ENCODE measurements around the gene KCNH3.

KCNH3 gene

DNA sequence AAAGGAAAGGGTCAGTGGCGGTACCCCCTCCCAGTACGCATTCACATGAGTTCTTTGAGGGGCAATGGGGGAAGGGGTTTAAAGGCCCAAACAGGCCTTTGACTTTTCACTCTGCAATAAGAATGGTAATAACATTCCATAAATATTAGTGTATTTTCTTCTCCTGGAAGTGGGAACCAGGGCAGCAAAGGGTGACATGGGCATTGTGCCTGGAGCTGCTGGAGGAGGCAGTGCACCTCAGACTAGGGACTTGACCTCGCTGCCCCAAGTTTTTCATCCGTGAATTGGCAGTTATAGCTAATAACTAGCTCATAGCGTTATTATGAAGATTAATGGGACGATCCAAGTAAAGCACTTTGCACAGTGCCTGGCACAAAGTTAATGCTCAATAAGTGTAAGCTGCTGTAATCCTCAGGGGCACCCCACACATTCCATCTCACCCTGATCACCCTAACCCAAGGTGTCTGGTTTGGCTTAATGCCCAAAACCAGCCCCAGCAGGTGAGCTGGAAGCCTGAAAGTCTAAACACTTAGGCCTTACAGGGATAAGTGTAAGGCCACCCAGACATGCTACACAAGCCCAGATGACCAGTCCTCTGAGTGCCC lies 2.8 kb upstream of the KCNH3 start:
- no peak overlapping the region for H3K4me3 ChIP-seq
- no peaks in the 10 kb centered on the region for H3K9me3 ChIP-seq
- in situ Hi-C loops (cut with MboI; ENCODE audit: low sequenced_read_pairs): no loop called here
- H3K4me1 ChIP-seq: peaks cover 3% of the 10 kb centered on the region
- no peaks in the 10 kb centered on the region for H3K36me3 ChIP-seq (replicated peaks)
- H3K27me3 ChIP-seq (ENCODE audit: low read depth): peaks cover 4% of the 10 kb centered on the region; the same call in 1 of the 2 replicates
- DNase-seq (ENCODE audit: low spot score in 2 of 2): no peak

DNA sequence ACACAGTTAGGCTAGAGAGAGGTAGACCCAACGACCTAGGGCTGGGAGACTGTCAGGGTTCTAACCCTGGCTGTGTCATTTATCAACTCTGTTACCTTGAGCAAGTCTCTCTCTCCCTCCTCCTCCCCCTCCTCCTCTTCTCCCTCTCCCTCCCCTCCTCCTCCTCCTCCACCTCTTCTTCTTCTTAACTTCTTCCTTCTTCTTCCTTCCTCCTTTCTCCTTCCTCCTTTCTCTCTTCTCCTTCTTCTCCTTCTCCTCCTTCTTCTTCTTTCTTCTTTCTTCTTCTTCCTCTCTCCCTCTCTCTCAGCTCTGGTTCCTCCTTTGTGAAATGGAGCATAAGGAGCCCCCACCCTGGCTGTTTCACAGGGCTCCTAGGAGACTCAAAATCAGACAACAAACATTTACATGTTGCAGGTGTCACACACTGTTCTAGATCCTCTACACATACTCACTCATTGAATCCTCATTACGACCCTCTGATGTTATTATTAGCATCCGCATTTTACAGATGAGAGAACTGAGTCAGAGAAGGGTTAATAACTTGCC lies 2.2 kb upstream of the KCNH3 start:
- in situ Hi-C loops (cut with MboI; ENCODE audit: low sequenced_read_pairs): no loop called here
- no peaks in the 10 kb centered on the region for H3K36me3 ChIP-seq (replicated peaks)
- H3K4me1 ChIP-seq: peaks cover 3% of the 10 kb centered on the region
- H3K9me3 ChIP-seq: no peaks in the 10 kb centered on the region
- H3K27me3 ChIP-seq (ENCODE audit: low read depth): peaks cover 4% of the 10 kb centered on the region; the same call in 1 of the 2 replicates
- no peak overlapping the region for H3K4me3 ChIP-seq
- no peak for DNase-seq (ENCODE audit: low spot score in 2 of 2)

DNA sequence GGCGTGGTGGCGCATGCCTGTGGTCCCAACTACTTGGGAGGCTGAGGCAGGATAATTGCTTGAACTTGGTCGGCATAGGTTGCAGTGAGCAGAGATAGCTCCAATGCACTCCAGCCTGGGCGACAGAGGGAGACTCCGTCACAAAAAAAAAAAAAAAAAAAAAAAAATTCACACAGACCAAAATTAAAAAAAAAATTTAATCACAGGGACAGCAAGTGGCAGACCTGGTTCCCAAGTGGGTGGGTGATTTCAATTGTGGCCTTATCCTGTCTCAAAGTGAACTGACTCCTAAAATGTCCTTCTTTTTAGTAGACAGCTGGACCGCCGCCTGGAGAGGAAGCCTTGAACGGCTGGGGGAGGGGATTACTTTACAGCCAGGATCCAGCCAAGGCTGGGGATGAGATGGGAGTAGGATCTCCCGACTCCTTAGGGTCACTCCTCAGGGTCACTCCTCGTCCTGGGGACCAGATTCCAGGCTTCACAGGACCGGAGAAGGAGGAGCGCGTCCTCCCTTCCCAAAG lies 1.5 kb upstream of the KCNH3 start:
- H3K4me3 ChIP-seq: peak overlapping the region; percentile 34
- H3K9me3 ChIP-seq: no peaks in the 10 kb centered on the region
- DNase-seq (ENCODE audit: low spot score in 2 of 2): no peak
- H3K4me1 ChIP-seq: peaks cover 3% of the 10 kb centered on the region
- no peaks in the 10 kb centered on the region for H3K36me3 ChIP-seq (replicated peaks)
- H3K27me3 ChIP-seq (ENCODE audit: low read depth): peaks cover 4% of the 10 kb centered on the region; the same call in 1 of the 2 replicates
- in situ Hi-C loops (cut with MboI; ENCODE audit: low sequenced_read_pairs): no loop called here

DNA sequence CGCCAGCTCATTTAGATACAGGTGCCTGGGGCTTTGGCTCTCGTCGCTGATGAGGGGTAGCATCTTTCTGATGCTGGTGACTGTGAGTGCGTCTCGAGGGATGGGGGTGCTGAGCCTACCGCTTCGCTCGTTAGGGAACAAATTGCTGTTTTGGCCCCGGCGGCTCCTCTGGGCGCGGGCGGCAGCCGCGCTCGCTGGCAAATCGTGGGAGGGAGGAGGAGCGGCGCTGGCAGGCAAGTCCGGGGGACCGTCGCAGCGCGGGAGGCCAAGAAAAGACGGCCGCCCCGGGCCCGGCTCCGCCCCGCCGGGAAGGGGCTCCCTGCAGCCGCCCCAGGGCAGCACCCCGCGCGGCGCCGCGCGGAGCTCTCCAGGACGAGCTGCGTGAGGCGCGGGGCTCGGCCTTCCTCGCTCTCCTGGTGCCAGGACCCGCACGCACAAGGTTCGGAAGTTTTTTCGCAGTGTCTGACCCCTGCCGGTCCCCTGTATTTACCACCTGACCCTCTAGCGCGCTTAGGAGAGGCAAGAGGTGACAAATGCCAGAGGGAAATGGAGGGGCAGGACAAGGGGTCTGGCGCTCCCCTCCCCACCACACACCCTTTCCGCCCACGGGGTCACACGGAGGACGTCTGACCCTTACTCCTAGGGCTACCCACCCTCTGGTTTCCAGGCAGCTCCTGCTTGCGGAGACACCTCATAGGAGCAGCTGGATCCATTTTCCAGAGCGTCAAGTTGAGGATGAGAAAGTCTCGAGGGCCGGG lies 899 bp upstream of the KCNH3 start:
- Histone ChIP-seq H3K27me3 (ENCODE audit: low read depth) (peaks cover 4% of the 10 kb centered on the region; the same call in 1 of the 2 replicates), H3K9me3 (no peaks in the 10 kb centered on the region), H3K4me3 (peak overlapping the region; percentile 34), H3K36me3 (replicated peaks) (no peaks in the 10 kb centered on the region), H3K4me1 (peaks cover 3% of the 10 kb centered on the region)
- in situ Hi-C loops (cut with MboI; ENCODE audit: low sequenced_read_pairs): no loop called here
- peak; percentile 17 to 59 for DNase-seq (ENCODE audit: low spot score in 2 of 2)

DNA sequence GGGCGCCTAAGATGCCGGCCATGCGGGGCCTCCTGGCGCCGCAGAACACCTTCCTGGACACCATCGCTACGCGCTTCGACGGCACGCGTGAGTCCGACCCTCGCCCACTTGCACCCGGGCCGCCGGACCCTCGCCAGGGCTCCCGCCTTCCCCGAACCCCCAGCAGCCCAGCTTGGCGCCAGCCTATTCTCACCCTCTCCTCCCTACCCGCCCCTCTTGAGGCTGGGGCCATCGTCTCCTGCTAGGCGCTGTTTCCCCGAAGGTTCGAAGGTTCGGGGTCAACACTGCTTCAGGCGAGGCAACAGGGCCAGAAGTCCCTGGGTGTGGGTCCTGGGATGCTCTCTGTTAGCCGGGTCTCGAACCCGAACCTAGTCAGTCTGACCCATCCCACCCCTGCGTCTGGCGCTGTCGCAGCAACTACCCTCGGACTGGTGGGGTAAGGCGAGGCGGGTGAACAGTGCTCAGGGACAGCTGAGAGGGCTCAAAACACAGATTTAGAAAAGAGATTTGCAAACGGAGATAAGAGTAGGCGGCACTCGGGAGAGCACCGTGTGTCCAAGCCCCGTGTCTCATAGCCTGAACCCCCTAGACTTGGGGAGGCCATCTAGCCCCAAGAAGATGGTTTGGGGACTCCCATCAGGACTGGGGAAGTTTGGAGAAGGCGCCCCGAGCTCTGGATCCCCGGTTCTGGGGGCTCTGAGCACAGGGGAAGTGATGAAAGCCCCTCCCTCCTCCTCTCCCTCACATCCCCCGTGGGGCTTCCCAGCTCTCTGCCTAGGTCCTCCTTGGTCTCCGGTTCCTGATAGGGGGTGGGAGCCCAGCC lies 787 bp downstream of the KCNH3 start:
- Histone ChIP-seq H3K4me3 (peak overlapping the region; percentile 14; the same call in 1 of the 2 replicates), H3K27me3 (ENCODE audit: low read depth) (peaks cover 4% of the 10 kb centered on the region; the same call in 1 of the 2 replicates), H3K36me3 (replicated peaks) (no peaks in the 10 kb centered on the region), H3K4me1 (peaks cover 3% of the 10 kb centered on the region), H3K9me3 (no peaks in the 10 kb centered on the region)
- in situ Hi-C loops (cut with MboI; ENCODE audit: low sequenced_read_pairs): no loop called here
- DNase-seq (ENCODE audit: low spot score in 2 of 2): peak in 1 of 2 experiments; percentile 9

DNA sequence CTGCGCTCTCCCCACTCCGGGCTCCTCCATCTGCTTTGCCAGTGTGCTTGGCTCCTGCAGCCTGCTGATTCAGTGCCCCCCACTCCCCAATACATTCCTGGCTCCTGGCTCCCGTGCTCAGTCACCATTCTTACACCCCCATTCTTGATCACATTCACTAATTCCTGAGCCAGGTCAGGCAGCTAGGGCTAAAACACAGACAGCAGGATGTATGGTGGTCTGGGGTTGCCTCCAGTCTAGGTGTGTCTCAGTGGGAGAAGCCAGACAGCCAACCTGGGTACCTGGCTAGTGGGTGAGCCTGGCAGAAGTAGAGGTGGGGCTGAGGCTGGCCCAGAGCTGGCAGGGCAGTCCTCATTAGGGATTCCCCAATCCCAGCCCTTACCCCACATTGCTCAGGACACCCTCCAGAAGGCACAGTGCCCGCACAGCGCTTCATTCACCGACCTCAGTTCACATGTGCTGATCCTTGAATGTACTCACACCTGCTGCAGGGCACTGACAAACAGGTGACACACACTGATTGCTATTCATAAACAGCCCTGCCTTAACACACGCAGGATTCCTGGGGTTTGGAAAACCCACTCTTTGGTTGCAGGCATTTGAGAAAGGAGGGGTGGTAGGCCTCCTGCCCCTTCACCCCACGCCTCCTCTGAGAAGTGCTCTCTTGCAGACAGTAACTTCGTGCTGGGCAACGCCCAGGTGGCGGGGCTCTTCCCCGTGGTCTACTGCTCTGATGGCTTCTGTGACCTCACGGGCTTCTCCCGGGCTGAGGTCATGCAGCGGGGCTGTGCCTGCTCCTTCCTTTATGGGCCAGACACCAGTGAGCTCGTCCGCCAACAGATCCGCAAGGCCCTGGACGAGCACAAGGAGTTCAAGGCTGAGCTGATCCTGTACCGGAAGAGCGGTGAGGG lies 1.7 kb downstream of the KCNH3 start:
- no peak for DNase-seq (ENCODE audit: low spot score in 2 of 2)
- Histone ChIP-seq H3K9me3 (no peaks in the 10 kb centered on the region), H3K36me3 (replicated peaks) (no peaks in the 10 kb centered on the region), H3K4me1 (peaks cover 3% of the 10 kb centered on the region), H3K4me3 (no peak overlapping the region), H3K27me3 (ENCODE audit: low read depth) (peaks cover 4% of the 10 kb centered on the region; the same call in 1 of the 2 replicates)
- in situ Hi-C loops (cut with MboI; ENCODE audit: low sequenced_read_pairs): no loop called here

DNA sequence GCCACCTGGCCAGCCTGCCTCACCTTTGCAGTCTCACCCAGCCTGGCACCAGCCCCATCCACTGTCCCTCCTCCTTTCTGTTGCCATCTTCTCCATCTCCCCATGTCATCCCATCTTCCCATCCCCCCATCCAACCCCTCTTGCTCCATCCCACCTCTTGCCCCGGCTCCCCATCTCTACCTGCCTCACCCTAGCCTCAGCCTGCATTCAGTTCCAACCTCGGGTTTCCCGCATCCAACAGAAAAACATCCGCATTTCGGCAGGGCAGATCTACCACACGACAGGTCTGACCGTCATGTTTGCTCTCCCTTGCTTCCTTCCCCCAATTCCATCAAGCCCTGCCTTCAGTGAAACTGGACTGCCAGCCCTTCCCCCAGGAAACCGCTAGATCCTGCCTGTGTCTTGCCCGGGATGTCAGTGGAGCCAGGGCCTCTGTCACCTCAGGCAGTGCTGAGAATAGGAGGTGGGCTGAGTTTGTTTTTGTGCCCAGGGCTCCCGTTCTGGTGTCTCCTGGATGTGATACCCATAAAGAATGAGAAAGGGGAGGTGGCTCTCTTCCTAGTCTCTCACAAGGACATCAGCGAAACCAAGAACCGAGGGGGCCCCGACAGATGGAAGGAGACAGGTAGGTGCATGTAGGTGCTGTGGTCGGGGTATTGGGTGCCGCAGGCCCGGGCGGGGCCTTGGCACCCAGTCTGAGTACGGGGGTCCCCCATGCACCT lies 2.5 kb downstream of the KCNH3 start:
- H3K36me3 ChIP-seq (replicated peaks): no peaks in the 10 kb centered on the region
- H3K4me3 ChIP-seq: no peak overlapping the region
- peaks cover 4% of the 10 kb centered on the region; the same call in 1 of the 2 replicates for H3K27me3 ChIP-seq (ENCODE audit: low read depth)
- peaks cover 3% of the 10 kb centered on the region for H3K4me1 ChIP-seq
- in situ Hi-C loops (cut with MboI; ENCODE audit: low sequenced_read_pairs): no loop called here
- no peaks in the 10 kb centered on the region for H3K9me3 ChIP-seq
- DNase-seq (ENCODE audit: low spot score in 2 of 2): no peak

DNA sequence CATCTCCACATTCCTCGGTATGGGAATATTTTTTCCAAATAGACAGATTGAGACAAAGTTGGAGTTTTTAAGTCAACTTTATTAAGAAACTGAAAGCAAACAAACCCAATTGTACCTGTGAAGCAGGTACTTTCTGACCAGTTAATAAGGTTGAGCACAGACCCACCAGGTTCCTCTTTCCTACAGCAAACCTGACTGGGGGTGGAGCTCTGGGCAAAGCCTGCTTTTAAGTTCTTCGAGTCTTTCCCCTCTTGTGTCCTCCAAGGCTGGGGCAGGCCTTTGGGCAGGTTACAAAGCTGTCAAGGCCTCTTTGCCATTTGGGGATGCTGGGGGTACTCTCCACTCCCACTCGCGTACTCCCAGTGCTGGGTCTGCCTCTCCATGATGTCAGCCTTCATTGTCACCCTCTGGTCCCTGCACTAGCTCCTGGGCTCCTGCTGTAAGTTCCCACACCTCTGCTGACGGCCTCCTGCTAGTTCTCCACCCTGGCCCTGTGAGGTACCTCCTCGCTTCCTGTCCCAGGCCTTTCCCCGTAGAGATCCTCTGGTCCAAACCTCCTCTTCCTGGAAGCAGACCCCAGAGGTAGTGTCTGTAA lies 3.2 kb downstream of the KCNH3 start:
- H3K27me3 ChIP-seq (ENCODE audit: low read depth): peaks cover 4% of the 10 kb centered on the region; the same call in 1 of the 2 replicates
- in situ Hi-C loops (cut with MboI; ENCODE audit: low sequenced_read_pairs): no loop called here

DNA sequence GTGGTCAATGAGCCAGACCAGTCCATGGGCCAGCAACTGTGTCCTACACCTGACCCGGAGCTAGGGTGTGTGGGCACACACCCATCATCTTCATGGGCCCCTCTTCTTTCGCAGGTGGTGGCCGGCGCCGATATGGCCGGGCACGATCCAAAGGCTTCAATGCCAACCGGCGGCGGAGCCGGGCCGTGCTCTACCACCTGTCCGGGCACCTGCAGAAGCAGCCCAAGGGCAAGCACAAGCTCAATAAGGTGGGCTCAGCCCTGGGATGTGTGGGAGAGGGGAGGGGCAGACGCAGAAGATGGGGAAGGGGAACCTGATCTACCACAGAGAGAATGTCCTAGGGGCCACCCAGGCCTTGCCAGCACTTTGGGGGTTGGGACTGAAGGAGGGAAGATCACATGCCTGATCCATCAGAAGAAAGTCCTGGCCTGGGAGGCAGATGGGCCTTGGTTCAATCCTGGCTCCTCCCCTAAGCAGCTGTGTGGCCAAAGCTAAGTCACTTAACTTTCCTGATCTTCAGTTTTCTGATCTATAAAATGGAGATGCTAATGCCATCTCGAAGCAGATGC lies 3.8 kb downstream of the KCNH3 start:
- in situ Hi-C loops (cut with MboI; ENCODE audit: low sequenced_read_pairs): no loop called here
- DNase-seq (ENCODE audit: low spot score in 2 of 2): no peak
- H3K36me3 ChIP-seq (replicated peaks): no peaks in the 10 kb centered on the region
- H3K4me3 ChIP-seq: no peak overlapping the region
- H3K4me1 ChIP-seq: peaks cover 3% of the 10 kb centered on the region; the same call in 1 of the 2 replicates
- no peaks in the 10 kb centered on the region for H3K9me3 ChIP-seq
- peaks cover 4% of the 10 kb centered on the region; the same call in 1 of the 2 replicates for H3K27me3 ChIP-seq (ENCODE audit: low read depth)

More for the DNA sequence above, 3.2 kb downstream of the KCNH3 start:
- Histone ChIP-seq H3K9me3 (no peaks in the 10 kb centered on the region), H3K4me3 (no peak overlapping the region), H3K36me3 (replicated peaks) (no peaks in the 10 kb centered on the region), H3K4me1 (peaks cover 3% of the 10 kb centered on the region)
- DNase-seq (ENCODE audit: low spot score in 2 of 2): no peak

DNA sequence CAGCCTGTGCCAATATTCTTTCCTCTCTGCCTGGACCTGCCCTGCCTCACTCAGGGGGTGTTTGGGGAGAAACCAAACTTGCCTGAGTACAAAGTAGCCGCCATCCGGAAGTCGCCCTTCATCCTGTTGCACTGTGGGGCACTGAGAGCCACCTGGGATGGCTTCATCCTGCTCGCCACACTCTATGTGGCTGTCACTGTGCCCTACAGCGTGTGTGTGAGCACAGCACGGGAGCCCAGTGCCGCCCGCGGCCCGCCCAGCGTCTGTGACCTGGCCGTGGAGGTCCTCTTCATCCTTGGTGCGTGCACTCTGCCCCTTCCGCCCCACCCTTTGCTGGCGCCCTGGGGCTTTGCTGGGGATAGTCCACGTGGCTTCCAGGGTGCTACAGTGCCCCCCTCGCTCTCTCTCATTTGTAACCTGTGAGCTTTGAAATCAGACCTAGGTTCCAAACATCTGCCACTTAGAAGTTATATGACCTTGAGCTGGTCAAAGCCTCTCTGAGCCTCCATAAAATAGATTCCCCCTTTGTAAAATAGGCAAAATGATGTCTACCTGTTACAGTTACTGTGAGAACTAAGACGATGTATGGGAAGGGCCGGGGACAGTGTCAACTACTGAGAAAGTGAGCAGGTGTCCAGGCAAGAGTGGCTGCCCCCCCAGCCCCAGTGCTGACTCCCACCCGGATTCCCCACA lies 4.5 kb downstream of the KCNH3 start:
- Histone ChIP-seq H3K36me3 (replicated peaks) (no peaks in the 10 kb centered on the region), H3K4me3 (no peak overlapping the region), H3K4me1 (peaks cover 3% of the 10 kb centered on the region; the same call in 1 of the 2 replicates), H3K27me3 (ENCODE audit: low read depth) (peaks cover 4% of the 10 kb centered on the region; the same call in 1 of the 2 replicates), H3K9me3 (no peaks in the 10 kb centered on the region)
- in situ Hi-C loops (cut with MboI; ENCODE audit: low sequenced_read_pairs): no loop called here
- DNase-seq (ENCODE audit: low spot score in 2 of 2): no peak

Data from HAP-1 (cell line).